ENCODE data around the gene ITPR1.
"Not testable (repeated sequence)": the region's sequence is repeated elsewhere in the genome, so short reads cannot be mapped to it uniquely, and the experiment has no call there.

ITPR1 gene

DNA sequence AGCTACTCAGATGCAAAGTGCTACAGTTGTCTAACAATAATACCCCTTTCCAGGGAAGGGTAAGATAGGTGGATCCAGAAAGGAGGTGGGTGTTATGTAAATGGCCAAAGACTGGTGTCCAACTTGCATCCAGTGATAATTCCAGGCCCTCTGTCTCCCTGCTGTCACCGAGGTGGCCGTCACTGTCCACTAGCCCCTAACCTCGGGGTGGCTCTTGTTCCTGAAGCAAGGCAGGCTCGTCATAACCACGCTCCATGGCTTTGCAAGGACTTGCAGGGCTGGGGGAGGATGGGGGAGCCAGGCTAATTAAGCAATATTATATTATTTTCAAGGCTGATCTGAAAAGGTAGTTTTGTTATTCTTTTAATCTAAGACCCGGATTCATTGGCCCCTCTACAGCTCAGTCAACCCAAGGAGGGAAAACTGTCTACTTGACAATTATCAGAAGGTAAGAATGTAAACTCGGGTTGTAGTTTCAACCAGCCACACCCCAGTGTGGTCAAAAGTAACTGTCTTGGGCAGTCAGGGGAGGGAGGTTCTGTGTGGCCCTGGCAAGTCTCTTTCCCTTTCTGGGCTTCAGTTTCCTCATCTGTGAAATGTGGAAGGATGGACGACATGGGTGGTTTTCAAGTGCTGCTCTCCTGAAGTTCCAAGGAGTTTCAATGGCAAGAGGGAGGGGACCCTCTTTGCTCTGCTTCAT lies 266.0 kb downstream of the ITPR1 start:
- no peak for DNase-seq (ENCODE audit: extremely low read depth, low read depth)
- TF ChIP-seq CTCF (IDR thresholded peaks at IDR 0.05; ENCODE audit: low read depth, low read length), result no peak

GRCh38 chr3:4759689-4760312 lies 266.7 kb downstream of the ITPR1 start:
- no peak for DNase-seq (ENCODE audit: extremely low read depth, low read depth)
- no peak for TF ChIP-seq CTCF (IDR thresholded peaks at IDR 0.05; ENCODE audit: low read depth, low read length)

GRCh38 chr3:4761759-4762158 lies 268.6 kb downstream of the ITPR1 start:
- no peak for TF ChIP-seq CTCF (IDR thresholded peaks at IDR 0.05; ENCODE audit: low read depth, low read length)
- DNase-seq (ENCODE audit: extremely low read depth, low read depth), result no peak

DNA sequence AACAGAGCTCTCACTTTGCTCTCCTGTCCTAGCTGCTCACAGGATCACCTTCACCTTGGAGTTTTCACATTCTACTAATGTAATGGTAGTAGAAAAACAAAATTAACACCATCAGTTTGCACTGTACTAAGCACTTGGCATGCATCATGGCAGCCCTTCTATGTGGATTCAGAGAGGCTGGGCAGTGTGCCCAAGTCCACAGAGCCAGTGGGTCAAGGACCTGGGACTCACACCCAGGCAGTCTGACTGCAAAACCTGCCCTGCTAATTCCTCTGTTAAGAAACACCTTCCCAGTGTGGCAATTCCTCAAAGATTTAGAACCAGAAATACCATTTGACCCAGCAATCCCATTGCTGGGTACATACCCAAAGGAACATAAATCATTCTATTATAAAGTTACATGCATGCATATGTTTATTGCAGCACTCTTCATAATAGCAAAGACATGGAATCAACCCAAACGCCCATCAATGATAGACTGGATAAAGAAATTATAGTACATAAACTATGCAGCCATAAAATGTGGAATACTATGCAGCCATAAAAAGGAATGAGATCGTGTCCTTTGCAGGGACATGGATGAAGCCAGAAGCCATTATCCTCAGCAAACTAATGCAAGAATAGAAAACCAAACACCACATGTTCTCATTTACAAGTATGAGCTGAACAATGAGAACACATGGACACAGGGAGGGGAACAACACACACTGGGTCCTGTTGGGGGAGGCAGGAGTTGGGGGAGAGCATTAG lies 269.5 kb downstream of the ITPR1 start:
- DNase-seq (ENCODE audit: extremely low read depth, low read depth), result not testable (repeated sequence)

- TF ChIP-seq CTCF (IDR thresholded peaks at IDR 0.05; ENCODE audit: low read depth, low read length), result no peak
- no peak for DNase-seq (ENCODE audit: extremely low read depth, low read depth)
Observed at GRCh38 chr3:4763604-4764247, 270.6 kb downstream of the ITPR1 start.

GRCh38 chr3:4765212-4765611 lies 272.1 kb downstream of the ITPR1 start:
- no peak for TF ChIP-seq CTCF (IDR thresholded peaks at IDR 0.05; ENCODE audit: low read depth, low read length)
- DNase-seq (ENCODE audit: extremely low read depth, low read depth), result no peak

GRCh38 chr3:4766263-4766662 lies 273.1 kb downstream of the ITPR1 start:
- no peak for TF ChIP-seq CTCF (IDR thresholded peaks at IDR 0.05; ENCODE audit: low read depth, low read length)
- no peak for DNase-seq (ENCODE audit: extremely low read depth, low read depth)
